Measurements from ENCODE around the gene C17orf107. TPM values are rescaled to one million over a fixed set of nuclear protein-coding genes. Genes with fewer than 3 reads are reported as not detected.
"Not testable (repeated sequence)": the region's sequence is repeated elsewhere in the genome, so short reads cannot be mapped to it uniquely, and the experiment has no call there.

The C17orf107 gene
- total RNA-seq, 1 experiment from 2014 or later = 0.36 TPM

GRCh38 chr17:4908711-4909496 is 9.6 kb downstream of the C17orf107 start:
- H4K20me1 ChIP-seq (ENCODE audit: low read length) = no peaks in the 10 kb centered on the region
- peak; percentile 97 for ATAC-seq
- H2AFZ ChIP-seq (ENCODE audit: low read length) = peak overlapping the region; percentile 65; the same call in 1 of the 2 replicates
- no peaks in the 10 kb centered on the region for H3K79me2 ChIP-seq (ENCODE audit: low read length)
- no TSS peak for BruUV-seq (replicated peaks)
- no peaks in the 10 kb centered on the region for H3K9me2 ChIP-seq (replicated peaks; ENCODE audit: low read length)
- ChIA-PET CTCF (interaction anchor here (0.6 to 1.8 kb wide), 5 partner anchors 25 to 1953 kb away, joined by 3 to 18 read pairs (median 5); partner anchors contain the start of genes RNF167, SLC25A11 and SPAG7), POLR2A (ENCODE audit: unreplicated experiment) (interaction anchor here (0.6 kb wide), 1 partner anchor 59 kb away, joined by 5 read pairs; the partner anchor contains the start of gene SPAG7)
- peaks cover 7% of the 10 kb centered on the region for H3K4me1 ChIP-seq (ENCODE audit: insufficient read depth, low read length)
- H3K36me3 ChIP-seq (ENCODE audit: low read depth, low read length) = no peaks in the 10 kb centered on the region
- H3F3A ChIP-seq (ENCODE audit: low read length, unreplicated experiment) = no peaks in the 10 kb centered on the region
- TF ChIP-seq EZH2 (IDR thresholded peaks at IDR 0.05; ENCODE audit: low read length, unreplicated experiment) = no peak
- TF ChIP-seq, protein P1, sequence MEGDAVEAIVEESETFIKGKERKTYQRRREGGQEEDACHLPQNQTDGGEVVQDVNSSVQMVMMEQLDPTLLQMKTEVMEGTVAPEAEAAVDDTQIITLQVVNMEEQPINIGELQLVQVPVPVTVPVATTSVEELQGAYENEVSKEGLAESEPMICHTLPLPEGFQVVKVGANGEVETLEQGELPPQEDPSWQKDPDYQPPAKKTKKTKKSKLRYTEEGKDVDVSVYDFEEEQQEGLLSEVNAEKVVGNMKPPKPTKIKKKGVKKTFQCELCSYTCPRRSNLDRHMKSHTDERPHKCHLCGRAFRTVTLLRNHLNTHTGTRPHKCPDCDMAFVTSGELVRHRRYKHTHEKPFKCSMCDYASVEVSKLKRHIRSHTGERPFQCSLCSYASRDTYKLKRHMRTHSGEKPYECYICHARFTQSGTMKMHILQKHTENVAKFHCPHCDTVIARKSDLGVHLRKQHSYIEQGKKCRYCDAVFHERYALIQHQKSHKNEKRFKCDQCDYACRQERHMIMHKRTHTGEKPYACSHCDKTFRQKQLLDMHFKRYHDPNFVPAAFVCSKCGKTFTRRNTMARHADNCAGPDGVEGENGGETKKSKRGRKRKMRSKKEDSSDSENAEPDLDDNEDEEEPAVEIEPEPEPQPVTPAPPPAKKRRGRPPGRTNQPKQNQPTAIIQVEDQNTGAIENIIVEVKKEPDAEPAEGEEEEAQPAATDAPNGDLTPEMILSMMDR (conservative IDR thresholded peaks at IDR 0.05; ENCODE audit: low read depth, low read length) = peak; percentile 71
- intact Hi-C loops (cut with micrococcal nuclease) = loop anchor here (1.0 to 5.0 kb wide), 3 partner anchors 33 to 153 kb away; partner anchors contain the start of genes RNF167, SLC25A11 and SPAG7
- H3K4me2 ChIP-seq (ENCODE audit: low read length) = peak overlapping the region; percentile 10; the same call in 1 of the 2 replicates
- no peaks in the 10 kb centered on the region for H3K9me3 ChIP-seq (ENCODE audit: low read length)
- DNase-seq = peak; percentile 85
- H3K27ac ChIP-seq (ENCODE audit: low read length) = no peak overlapping the region
- no peak overlapping the region for H3K9ac ChIP-seq (ENCODE audit: low read length)
- H3K27me3 ChIP-seq (ENCODE audit: low read length) = no peaks in the 10 kb centered on the region
- H3K4me3 ChIP-seq (ENCODE audit: low read length) = no peak overlapping the region

DNA sequence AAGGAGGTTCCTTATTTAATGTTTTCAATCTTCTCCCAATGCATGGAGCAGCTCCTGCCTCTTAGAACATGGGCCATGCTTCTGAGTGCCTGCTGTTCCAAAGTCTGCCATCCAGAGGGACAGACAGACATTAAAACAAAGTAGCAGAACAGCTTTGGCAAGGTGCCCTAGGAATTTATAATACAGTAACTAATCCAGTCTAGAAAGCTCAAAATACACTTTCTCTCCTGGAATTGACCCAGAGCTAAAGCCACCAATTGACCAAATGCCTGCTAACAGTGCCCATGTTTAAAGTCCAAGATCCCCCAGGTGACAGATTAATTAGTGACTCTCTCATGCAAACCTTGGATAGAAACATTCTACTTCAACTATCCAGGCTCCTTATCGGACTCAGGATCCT is 14.7 kb downstream of the C17orf107 start:
- no peaks in the 10 kb centered on the region for H3K79me2 ChIP-seq (ENCODE audit: low read length)
- no peak overlapping the region for H3K27ac ChIP-seq (ENCODE audit: low read length)
- no peaks in the 10 kb centered on the region for H3K27me3 ChIP-seq (ENCODE audit: low read length)
- TF ChIP-seq EZH2 (IDR thresholded peaks at IDR 0.05; ENCODE audit: low read length, unreplicated experiment) = no peak
- no peak for TF ChIP-seq EZH2phosphoT487 (IDR thresholded peaks at IDR 0.05; ENCODE audit: borderline replicate concordance, low read length)
- TF ChIP-seq, protein P1 (conservative IDR thresholded peaks at IDR 0.05; ENCODE audit: low read depth, low read length) = no peak
- POLR2A ChIA-PET (ENCODE audit: unreplicated experiment) = no interaction called here
- no peaks in the 10 kb centered on the region for H3K9me2 ChIP-seq (replicated peaks; ENCODE audit: low read length)
- H3F3A ChIP-seq (ENCODE audit: low read length, unreplicated experiment) = no peaks in the 10 kb centered on the region
- H3K4me2 ChIP-seq (ENCODE audit: low read length) = no peak overlapping the region
- H3K4me3 ChIP-seq (ENCODE audit: low read length) = no peak overlapping the region
- intact Hi-C loops (cut with micrococcal nuclease) = no loop called here
- H3K4me1 ChIP-seq (ENCODE audit: insufficient read depth, low read length) = peaks cover 7% of the 10 kb centered on the region
- H2AFZ ChIP-seq (ENCODE audit: low read length) = no peak overlapping the region
- no peak overlapping the region for H3K9ac ChIP-seq (ENCODE audit: low read length)
- H3K36me3 ChIP-seq (ENCODE audit: low read depth, low read length) = no peaks in the 10 kb centered on the region
- CTCF ChIA-PET = no interaction called here
- peak; percentile 29 for DNase-seq
- BruUV-seq (replicated peaks) = no TSS peak
- H4K20me1 ChIP-seq (ENCODE audit: low read length) = no peaks in the 10 kb centered on the region
- H3K9me3 ChIP-seq (ENCODE audit: low read length) = no peaks in the 10 kb centered on the region
- no peak for ATAC-seq

GRCh38 chr17:4914551-4914950 is 15.2 kb downstream of the C17orf107 start:
- H3F3A ChIP-seq (ENCODE audit: low read length, unreplicated experiment); H3K27ac ChIP-seq (ENCODE audit: low read length); POLR2A ChIA-PET (ENCODE audit: unreplicated experiment); H3K9me2 ChIP-seq (replicated peaks; ENCODE audit: low read length); intact Hi-C loops (cut with micrococcal nuclease); DNase-seq; H4K20me1 ChIP-seq (ENCODE audit: low read length); BruUV-seq (replicated peaks); H3K79me2 ChIP-seq (ENCODE audit: low read length); ATAC-seq; H3K36me3 ChIP-seq (ENCODE audit: low read depth, low read length); H3K4me3 ChIP-seq (ENCODE audit: low read length); H3K9me3 ChIP-seq (ENCODE audit: low read length); H3K4me2 ChIP-seq (ENCODE audit: low read length); CTCF ChIA-PET; H3K27me3 ChIP-seq (ENCODE audit: low read length); H3K4me1 ChIP-seq (ENCODE audit: insufficient read depth, low read length); H3K9ac ChIP-seq (ENCODE audit: low read length); H2AFZ ChIP-seq (ENCODE audit: low read length): not testable (repeated sequence)

Data from PC-3 (cell line).